COR-L47 (cell line): ENCODE results near the gene DGKZ.
A peak's percentile ranks its signal among the peaks of the same experiment; 100 is the strongest.

ENCODE experiments used
- DNase-seq: peaks from one replicate; lab custom pipeline; 2025; lab: John Stamatoyannopoulos, UW

DGKZ gene

GRCh38 chr11:46392421-46393230 is 45.4 kb downstream of the DGKZ start:
- DNase-seq = no peak

GRCh38 chr11:46393231-46393616 is 46.0 kb downstream of the DGKZ start:
- DNase-seq = no peak

GRCh38 chr11:46393759-46394158 is 46.5 kb downstream of the DGKZ start:
- DNase-seq = no peak

DNA sequence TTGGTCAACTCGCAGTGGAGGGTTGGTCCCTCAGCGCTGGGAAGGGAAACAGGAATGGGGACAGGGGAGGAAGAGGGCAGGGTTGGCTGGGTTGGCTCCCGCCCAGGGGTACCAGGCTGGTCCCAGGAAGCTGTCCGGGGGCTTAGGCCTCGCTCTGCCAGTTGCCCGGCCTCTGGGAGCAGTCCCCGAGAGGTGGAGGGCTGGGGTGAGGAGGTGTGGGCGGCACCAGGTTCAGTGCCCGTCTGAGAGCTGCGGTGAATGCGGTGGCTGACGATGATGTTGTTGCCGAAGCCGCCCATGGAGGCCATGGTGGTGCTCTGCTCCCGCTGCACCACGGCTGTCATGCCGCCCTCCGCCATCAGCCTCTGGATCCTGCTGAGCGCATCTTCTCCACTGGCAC is 50.3 kb downstream of the DGKZ start:
- DNase-seq = no peak

DNA sequence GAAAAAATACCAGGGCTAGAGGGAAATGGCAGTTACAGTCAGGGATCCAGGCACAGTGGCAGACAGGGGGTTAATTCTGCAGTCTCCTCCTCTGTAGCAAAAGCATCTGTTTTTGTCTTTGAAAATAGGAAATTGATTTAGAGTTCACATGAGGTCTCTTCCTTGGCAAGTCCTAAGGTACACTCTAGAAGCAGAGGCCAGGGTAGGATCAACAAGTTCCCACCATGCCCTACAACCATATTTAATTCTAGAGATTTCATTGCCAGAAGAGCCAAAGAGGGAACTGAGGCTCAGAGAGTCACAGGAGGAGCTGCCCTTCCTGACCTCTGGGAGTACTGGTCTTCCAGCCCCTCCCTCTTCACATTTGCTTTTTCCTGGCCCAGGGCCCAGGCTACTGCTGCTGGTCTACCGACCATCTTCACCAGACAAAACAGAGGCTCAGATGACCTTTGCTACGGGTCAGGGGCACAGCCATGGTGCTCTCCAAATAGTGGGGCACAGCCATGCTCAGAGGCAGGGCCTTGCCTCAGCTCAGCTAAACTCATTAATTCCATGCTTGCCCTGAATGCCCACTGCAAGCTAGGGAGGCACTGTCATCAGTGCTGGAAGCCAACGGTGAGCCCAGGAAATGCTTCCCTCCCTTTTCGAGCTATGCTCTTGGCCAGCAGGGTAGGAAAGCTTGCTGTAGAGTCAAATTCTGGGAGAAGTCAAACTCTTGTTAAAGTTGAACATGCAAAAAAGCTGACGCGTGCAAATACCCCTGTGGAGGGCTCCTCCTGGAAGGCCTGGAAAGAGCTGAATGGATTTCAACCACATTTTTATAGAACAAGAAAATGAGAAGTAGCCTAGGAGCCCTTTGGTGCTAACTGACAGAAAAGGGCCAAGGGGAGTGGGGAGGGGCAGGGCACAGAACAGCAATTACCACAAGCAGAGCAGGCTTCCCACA is 56.0 kb downstream of the DGKZ start:
- DNase-seq = no peak

- DNase-seq = no peak
Measured at GRCh38 chr11:46404476-46405017, 57.3 kb downstream of the DGKZ start.

DNA sequence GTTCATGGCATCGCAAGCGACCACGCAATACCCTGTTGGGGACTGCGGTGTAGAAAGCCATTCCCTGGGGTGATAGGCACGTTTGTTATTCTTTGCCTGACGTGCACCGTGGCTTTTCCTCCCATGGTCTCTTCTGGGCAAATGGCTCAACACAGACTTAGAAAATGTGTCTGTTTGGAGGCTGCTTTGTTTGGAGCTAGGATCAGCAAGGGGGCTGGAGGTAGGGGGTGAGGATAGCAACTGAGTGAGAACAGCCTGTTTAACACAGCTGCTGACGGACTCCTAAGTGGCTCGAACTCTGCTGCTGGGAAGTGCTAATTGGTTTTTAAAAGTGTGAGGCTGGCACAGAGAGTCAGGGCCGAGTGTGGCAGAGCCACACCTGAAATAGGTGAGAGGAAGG is 60.4 kb downstream of the DGKZ start:
- no peak for DNase-seq

DNA sequence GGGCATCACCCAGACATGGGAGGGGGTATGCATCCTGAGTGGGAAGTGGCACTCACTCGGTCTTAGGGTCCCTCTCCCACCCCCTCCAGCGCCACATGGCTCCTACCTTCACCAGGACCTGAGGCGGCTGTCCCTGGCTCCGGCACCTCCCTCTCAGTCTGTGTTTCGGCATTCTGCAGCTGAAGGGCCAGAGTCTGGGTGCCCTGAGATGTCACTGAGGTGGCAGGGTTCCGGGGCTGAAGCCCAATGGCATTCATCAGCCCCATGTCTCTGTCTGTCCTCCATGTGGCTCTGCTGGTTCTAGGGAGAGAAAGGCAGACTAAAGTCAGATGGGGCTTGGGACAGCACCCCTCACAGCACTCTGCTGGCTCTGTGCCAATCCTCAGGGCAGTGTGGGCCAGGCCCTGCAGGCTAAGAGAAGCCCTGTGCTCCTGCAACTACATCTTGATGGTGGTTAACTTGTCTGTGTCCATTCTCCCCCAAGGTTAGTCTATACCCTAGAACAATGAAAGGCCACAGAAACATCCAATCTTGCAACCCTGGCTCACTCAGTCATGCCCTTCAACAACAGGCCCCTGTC is 61.2 kb downstream of the DGKZ start:
- DNase-seq = no peak

GRCh38 chr11:46410021-46410420 is 62.8 kb downstream of the DGKZ start:
- peak; percentile 41 for DNase-seq

DNA sequence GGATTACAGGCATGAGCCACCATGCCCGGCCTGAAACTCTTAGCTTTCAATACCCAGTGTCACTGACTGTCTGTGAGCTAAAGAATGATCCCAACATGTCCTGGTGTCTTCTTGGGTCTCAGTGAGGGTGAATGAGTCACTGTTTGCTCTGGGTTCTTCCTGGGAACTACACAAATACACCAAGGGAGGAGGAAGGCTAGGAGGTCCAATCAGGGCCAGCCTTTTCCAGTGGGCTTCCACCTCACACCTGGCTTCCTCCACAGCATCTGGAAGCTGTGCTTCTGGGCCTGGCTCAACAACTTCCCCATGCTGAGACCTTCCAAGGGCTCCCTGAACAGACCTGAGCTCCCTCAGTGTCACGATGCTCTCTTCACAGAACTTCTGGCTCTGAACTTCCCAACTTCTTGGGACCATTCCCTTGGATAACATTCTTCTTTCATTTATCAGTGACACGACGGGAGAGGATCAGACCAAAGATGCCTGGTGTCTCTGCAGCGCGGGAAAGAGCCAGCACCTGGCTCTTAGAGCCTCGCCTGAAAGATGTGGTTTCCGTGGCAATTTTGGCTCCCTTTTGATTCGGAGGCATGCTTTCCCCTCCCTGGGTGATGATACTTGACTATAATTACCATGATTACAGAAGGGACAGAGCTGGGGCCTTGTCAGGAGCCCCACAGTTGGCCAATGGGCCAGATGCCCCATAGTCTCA is 66.7 kb downstream of the DGKZ start:
- DNase-seq = peak; percentile 76

GRCh38 chr11:46414466-46414796 is 67.2 kb downstream of the DGKZ start:
- peak; percentile 94 for DNase-seq

- peak; percentile 85 for DNase-seq
Measured at GRCh38 chr11:46414879-46415278, 67.6 kb downstream of the DGKZ start.

DNA sequence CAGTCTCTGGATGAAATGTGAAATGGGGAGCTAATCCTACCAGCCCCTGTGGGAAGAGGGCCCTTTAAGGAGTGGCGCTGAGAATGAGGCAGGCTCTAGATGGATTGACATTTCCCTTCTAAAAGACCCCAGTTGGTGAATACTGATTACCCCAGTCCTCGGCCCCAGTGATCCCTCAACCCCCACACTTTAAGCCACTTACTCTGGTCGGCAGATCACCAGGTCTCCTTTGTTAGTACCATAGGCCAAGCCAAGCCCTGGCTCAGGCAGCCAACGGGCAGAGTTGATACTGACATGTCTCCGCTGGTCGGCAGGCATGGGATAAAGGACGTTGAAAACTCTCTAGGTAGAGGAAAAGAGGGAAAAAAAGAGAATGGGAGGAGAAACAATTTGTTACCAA is 70.4 kb downstream of the DGKZ start:
- no peak for DNase-seq

- DNase-seq = no peak
Measured at GRCh38 chr11:46418751-46419150, 71.5 kb downstream of the DGKZ start.

- no peak for DNase-seq
Measured at GRCh38 chr11:46420513-46420912, 73.2 kb downstream of the DGKZ start.

DNA sequence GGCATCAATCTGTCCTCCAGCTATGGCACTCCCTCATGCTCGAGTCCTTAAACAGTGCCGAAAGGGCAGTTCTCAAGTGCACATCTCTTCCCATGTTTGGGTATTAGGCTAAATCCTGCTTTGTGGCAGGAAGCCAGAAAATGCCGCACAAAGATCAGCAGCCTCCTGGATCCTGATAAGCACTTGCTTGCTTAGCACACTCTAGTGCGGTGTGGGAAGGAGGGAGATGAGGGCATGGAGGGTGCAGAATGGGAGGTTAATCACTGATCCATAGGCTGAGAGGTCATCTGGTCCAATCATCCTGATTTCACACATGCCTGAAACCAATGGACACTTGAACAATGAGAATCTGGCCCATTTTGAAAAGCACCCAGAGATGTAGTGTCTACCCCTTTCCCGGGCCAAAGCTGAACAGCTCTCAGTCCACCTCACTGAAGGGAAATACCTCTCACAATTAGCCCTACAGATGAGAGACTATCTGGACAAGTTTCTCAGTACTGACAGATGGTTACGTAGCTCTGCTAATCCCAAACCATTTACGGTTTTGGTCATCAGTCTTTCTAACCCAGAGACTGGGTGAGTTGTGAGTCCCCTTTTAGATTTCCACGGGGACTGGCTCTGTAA is 74.1 kb downstream of the DGKZ start:
- no peak for DNase-seq

DNA sequence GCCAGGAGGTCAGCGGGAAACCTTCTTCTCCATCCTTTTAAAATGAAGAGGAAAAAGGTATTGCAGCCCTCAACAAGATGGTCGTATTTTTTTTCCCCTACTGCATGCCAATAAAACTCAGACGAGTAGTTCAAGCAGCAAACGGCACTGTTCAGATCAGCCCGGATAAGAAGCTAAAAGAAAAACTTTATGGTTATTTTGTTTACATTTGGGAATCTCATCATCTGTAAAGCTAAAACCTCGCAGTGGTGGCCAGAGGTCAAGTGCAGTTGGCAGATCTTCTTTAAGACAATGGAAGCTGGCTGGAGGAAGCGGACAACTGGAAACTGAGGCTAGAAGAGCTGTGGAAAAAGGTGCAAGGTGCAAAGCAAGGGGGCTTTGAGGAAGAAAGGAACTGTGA is 75.3 kb downstream of the DGKZ start:
- no peak for DNase-seq

GRCh38 chr11:46426233-46426991 is 79.1 kb downstream of the DGKZ start:
- DNase-seq = no peak

DNA sequence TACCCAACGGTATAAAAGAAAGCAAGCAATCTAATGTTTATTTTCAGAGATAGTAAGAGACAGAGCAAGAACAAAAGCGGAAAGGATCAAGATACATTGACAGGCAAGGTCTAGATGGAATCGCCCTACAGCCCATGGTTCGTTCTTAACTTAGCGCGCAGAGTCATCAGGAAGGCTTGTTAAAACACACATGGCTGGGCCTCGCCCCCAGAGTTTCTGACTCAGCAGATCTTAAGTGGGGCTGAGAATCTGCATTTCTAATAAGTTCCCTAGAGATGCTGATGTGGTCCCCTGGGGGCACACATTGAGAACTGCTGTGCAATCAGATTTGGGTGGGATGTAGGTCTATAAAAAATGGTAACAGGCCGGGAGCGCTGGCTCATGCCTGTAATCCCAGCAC is 80.1 kb downstream of the DGKZ start:
- no peak for DNase-seq

DNA sequence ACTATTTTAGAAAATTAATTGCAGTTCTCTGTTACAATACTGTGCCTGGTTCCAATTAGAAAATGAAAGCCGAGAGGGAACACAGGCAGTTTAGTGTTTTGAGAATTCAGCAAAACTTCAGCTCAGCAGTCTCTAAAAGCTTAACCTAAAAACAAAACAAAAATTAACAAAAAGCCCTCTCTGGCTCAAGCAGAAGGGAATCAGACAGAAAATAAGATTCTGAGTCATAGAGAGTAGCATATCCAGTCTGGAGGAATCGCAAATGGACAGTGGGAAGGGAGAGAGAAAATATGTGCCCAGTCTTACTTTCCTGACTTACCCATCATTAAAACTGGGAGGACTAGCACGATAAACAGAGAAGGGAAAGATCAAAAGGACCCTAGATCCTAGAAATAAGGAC is 82.5 kb downstream of the DGKZ start:
- DNase-seq = no peak
